ENCODE data around the gene GPANK1. TPM values are rescaled to one million over a fixed set of nuclear protein-coding genes. Genes with fewer than 3 reads are reported as not detected.

Gene GPANK1
- total RNA-seq, 1 donor from 2014 or later = 10.0 TPM

- no peak for TF ChIP-seq CTCF (IDR thresholded peaks at IDR 0.05; ENCODE audit: insufficient read depth, low read length, severe bottlenecking)
- Histone ChIP-seq H3K36me3 (ENCODE audit: control insufficient read depth, insufficient read depth, low read length) (no peaks in the 10 kb centered on the region), H3K4me3 (ENCODE audit: low read depth, low read length) (no peak within 1 kb of the TSS), H3K27me3 (ENCODE audit: control insufficient read depth, insufficient read depth, low read length) (no peaks in the 10 kb centered on the region)
- FAIRE-seq (no peak), DNase-seq (ENCODE audit: low read depth) (no peak)
These were observed 49.9 kb downstream of the GPANK1 start, which contains the start of gene AIF1 for GRCh38 chr6:31614684-31615578. Gene AIF1 (plus strand): TSS chr6:31615234. CDS start chr6:31615330, 96 bp downstream.

DNA sequence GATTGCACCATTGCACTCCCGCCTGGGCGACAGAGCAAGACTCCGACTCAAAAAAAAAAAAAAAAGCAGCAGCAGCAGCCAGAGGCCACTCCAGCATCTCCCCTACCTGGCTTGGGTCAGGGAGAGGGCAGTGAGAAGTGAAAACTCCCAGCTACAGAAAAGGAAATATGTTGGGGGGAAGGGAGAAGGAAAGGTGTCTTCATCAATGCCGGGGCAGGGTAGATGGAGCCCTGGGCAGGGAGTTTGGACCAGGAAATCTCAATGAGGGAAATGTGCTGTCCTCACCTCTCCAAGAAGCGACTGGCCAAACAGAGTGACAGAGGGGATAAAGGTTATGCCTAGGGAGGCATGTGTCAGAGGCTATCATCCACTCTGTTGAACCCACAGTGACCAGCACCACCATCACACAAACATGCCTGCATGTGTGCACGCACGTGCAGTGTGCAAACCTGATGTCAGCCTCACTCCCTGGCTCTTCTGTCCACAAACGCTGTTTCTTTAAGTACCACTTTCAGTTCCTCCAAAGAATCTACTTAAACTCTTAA is 50.6 kb downstream of the GPANK1 start:
- no peak for FAIRE-seq
- Histone ChIP-seq H3K27me3 (ENCODE audit: control insufficient read depth, insufficient read depth, low read length) (no peaks in the 10 kb centered on the region), H3K36me3 (ENCODE audit: control insufficient read depth, insufficient read depth, low read length) (no peaks in the 10 kb centered on the region), H3K4me3 (ENCODE audit: low read depth, low read length) (no peak overlapping the region)
- no peak for DNase-seq (ENCODE audit: low read depth)
- no peak for TF ChIP-seq CTCF (IDR thresholded peaks at IDR 0.05; ENCODE audit: insufficient read depth, low read length, severe bottlenecking)

Other genes starting within 250 kb of the GPANK1 start
- gene MICB, start 166.9 kb downstream of the GPANK1 start, total RNA-seq = 2.9 and 3.7 TPM in 2 replicates
- not detected in 2 replicates for gene MCCD1, start 136.0 kb downstream of the GPANK1 start, total RNA-seq
- gene DDX39B, start 123.0 kb downstream of the GPANK1 start, total RNA-seq = 335 and 385 TPM in 2 replicates
- gene ATP6V1G2, start 118.4 kb downstream of the GPANK1 start, total RNA-seq = 0.26 and 0.51 TPM in 2 replicates
- gene NFKBIL1, start 117.4 kb downstream of the GPANK1 start, total RNA-seq = 38.9 and 40.0 TPM in 2 replicates
- not detected in 2 replicates for gene LTA, start 92.7 kb downstream of the GPANK1 start, total RNA-seq
- gene TNF, start 89.4 kb downstream of the GPANK1 start, total RNA-seq = not detected in 2 replicates
- gene LTB, start 82.6 kb downstream of the GPANK1 start, total RNA-seq = not detected in 2 replicates
- gene LST1, start 78.7 kb downstream of the GPANK1 start, total RNA-seq = not detected in 2 replicates
- gene NCR3, start 72.0 kb downstream of the GPANK1 start, total RNA-seq = not detected in 2 replicates
- not detected in 2 replicates for gene AIF1, start 49.8 kb downstream of the GPANK1 start, total RNA-seq
- 21.1 and 24.7 TPM in 2 replicates for gene PRRC2A, start 44.3 kb downstream of the GPANK1 start, total RNA-seq
- gene BAG6, start 12.3 kb downstream of the GPANK1 start, total RNA-seq = 71.1 and 84.1 TPM in 2 replicates
- gene APOM, start 9.1 kb downstream of the GPANK1 start, total RNA-seq = 0.26 and 0.53 TPM in 2 replicates
- 28.4 and 30.5 TPM in 2 replicates for gene C6orf47, start 4.2 kb downstream of the GPANK1 start, total RNA-seq
- 61.1 and 72.7 TPM in 2 replicates for gene CSNK2B, start 1.1 kb upstream of the GPANK1 start, total RNA-seq
- 1.1 and 2.3 TPM in 2 replicates for gene LY6G5B, start 5.0 kb upstream of the GPANK1 start, total RNA-seq
- gene LY6G5C, start 16.1 kb upstream of the GPANK1 start, total RNA-seq = 0.13 TPM in 1 of 2 replicates, not detected in the other
- gene ABHD16A, start 38.3 kb upstream of the GPANK1 start, total RNA-seq = 32.9 and 66.2 TPM in 2 replicates
- not detected in 2 replicates for gene LY6G6F, start 41.9 kb upstream of the GPANK1 start, total RNA-seq
- not detected in 2 replicates for gene LY6G6D, start 50.4 kb upstream of the GPANK1 start, total RNA-seq
- 0.38 TPM in 1 of 2 replicates, not detected in the other for gene LY6G6C, start 56.7 kb upstream of the GPANK1 start, total RNA-seq
- gene MPIG6B, start 58.4 kb upstream of the GPANK1 start, total RNA-seq = under 0.01 TPM in 1 of 2 replicates, not detected in the other
- gene DDAH2, start 64.3 kb upstream of the GPANK1 start, total RNA-seq = 14.5 and 19.5 TPM in 2 replicates
- gene CLIC1, start 71.5 kb upstream of the GPANK1 start, total RNA-seq = 480 and 574 TPM in 2 replicates
- gene MSH5, start 75.0 kb upstream of the GPANK1 start, total RNA-seq = 3.4 and 4.0 TPM in 2 replicates
- gene SAPCD1, start 97.7 kb upstream of the GPANK1 start, total RNA-seq = 1.3 TPM in 2 replicates
- gene VWA7, start 112.3 kb upstream of the GPANK1 start, total RNA-seq = 0.26 and 1.4 TPM in 2 replicates
- gene VARS1, start 130.8 kb upstream of the GPANK1 start, total RNA-seq = 40.8 and 53.2 TPM in 2 replicates
- 28.9 and 29.2 TPM in 2 replicates for gene LSM2, start 142.0 kb upstream of the GPANK1 start, total RNA-seq
- gene HSPA1L, start 150.3 kb upstream of the GPANK1 start, total RNA-seq = 0.53 and 1.4 TPM in 2 replicates
- 50.3 and 55.3 TPM in 2 replicates for gene HSPA1A, start 150.5 kb upstream of the GPANK1 start, total RNA-seq
- 118 and 193 TPM in 2 replicates for gene HSPA1B, start 162.7 kb upstream of the GPANK1 start, total RNA-seq
- 65.8 and 70.3 TPM in 2 replicates for gene NEU1, start 197.8 kb upstream of the GPANK1 start, total RNA-seq
- 1.8 and 10.5 TPM in 2 replicates for gene SLC44A4, start 214.0 kb upstream of the GPANK1 start, total RNA-seq
- 10.8 and 14.5 TPM in 2 replicates for gene EHMT2, start 232.7 kb upstream of the GPANK1 start, total RNA-seq
- 0.64 and 1.3 TPM in 2 replicates for gene ZBTB12, start 237.1 kb upstream of the GPANK1 start, total RNA-seq